ENCODE results near the gene LSM10.

Gene LSM10

GRCh38 chr1:36406440-36406839 is 8.7 kb upstream of the LSM10 start:
- peaks cover 6% of the 10 kb centered on the region for H3K4me1 ChIP-seq (ENCODE audit: control insufficient read depth, insufficient read depth, low read length)
- H3K4me3 ChIP-seq (ENCODE audit: low read length) = no peak overlapping the region
- no peak overlapping the region for H3K9ac ChIP-seq (ENCODE audit: low read depth, low read length)
- H3K27me3 ChIP-seq (ENCODE audit: control insufficient read depth, insufficient read depth, low read length) = no peaks in the 10 kb centered on the region
- H3K9me3 ChIP-seq (replicated peaks; ENCODE audit: low read length) = no peaks in the 10 kb centered on the region
- H3K36me3 ChIP-seq (ENCODE audit: insufficient read depth, low read length) = no peaks in the 10 kb centered on the region
- H3K4me2 ChIP-seq (ENCODE audit: low read length) = no peak overlapping the region

GRCh38 chr1:36402504-36402890 is 4.8 kb upstream of the LSM10 start:
- Histone ChIP-seq H3K4me2 (ENCODE audit: low read length) (no peak overlapping the region), H3K4me3 (ENCODE audit: low read length) (no peak overlapping the region), H3K4me1 (ENCODE audit: control insufficient read depth, insufficient read depth, low read length) (peaks cover 4% of the 10 kb centered on the region), H3K9me3 (replicated peaks; ENCODE audit: low read length) (no peaks in the 10 kb centered on the region), H3K9ac (ENCODE audit: low read depth, low read length) (no peak overlapping the region), H3K27me3 (ENCODE audit: control insufficient read depth, insufficient read depth, low read length) (no peaks in the 10 kb centered on the region), H3K36me3 (ENCODE audit: insufficient read depth, low read length) (no peaks in the 10 kb centered on the region)

- no peak overlapping the region for H3K9ac ChIP-seq (ENCODE audit: low read depth, low read length)
- H3K9me3 ChIP-seq (replicated peaks; ENCODE audit: low read length) = no peaks in the 10 kb centered on the region
- peaks cover 6% of the 10 kb centered on the region for H3K4me1 ChIP-seq (ENCODE audit: control insufficient read depth, insufficient read depth, low read length)
- no peak overlapping the region for H3K4me2 ChIP-seq (ENCODE audit: low read length)
- no peaks in the 10 kb centered on the region for H3K27me3 ChIP-seq (ENCODE audit: control insufficient read depth, insufficient read depth, low read length)
- no peaks in the 10 kb centered on the region for H3K36me3 ChIP-seq (ENCODE audit: insufficient read depth, low read length)
- no peak overlapping the region for H3K4me3 ChIP-seq (ENCODE audit: low read length)
Observed at GRCh38 chr1:36401602-36402503, 4.1 kb upstream of the LSM10 start.

- no peak overlapping the region for H3K4me2 ChIP-seq (ENCODE audit: low read length)
- H3K9ac ChIP-seq (ENCODE audit: low read depth, low read length) = no peak overlapping the region
- H3K4me3 ChIP-seq (ENCODE audit: low read length) = no peak overlapping the region
Observed at GRCh38 chr1:36400825-36401601, 3.3 kb upstream of the LSM10 start.

GRCh38 chr1:36400514-36400824 is 2.8 kb upstream of the LSM10 start:
- Histone ChIP-seq H3K4me1 (ENCODE audit: control insufficient read depth, insufficient read depth, low read length) (peaks cover 13% of the 10 kb centered on the region), H3K27me3 (ENCODE audit: control insufficient read depth, insufficient read depth, low read length) (no peaks in the 10 kb centered on the region), H3K4me3 (ENCODE audit: low read length) (no peak overlapping the region), H3K9me3 (replicated peaks; ENCODE audit: low read length) (no peaks in the 10 kb centered on the region), H3K36me3 (ENCODE audit: insufficient read depth, low read length) (no peaks in the 10 kb centered on the region), H3K4me2 (ENCODE audit: low read length) (no peak overlapping the region), H3K9ac (ENCODE audit: low read depth, low read length) (no peak overlapping the region)

More at GRCh38 chr1:36400825-36401601, 3.3 kb upstream of the LSM10 start:
- Histone ChIP-seq H3K9me3 (replicated peaks; ENCODE audit: low read length) (no peaks in the 10 kb centered on the region), H3K36me3 (ENCODE audit: insufficient read depth, low read length) (no peaks in the 10 kb centered on the region), H3K4me1 (ENCODE audit: control insufficient read depth, insufficient read depth, low read length) (peaks cover 13% of the 10 kb centered on the region), H3K27me3 (ENCODE audit: control insufficient read depth, insufficient read depth, low read length) (no peaks in the 10 kb centered on the region)

GRCh38 chr1:36398370-36398977 is 766 bp upstream of the LSM10 start:
- Histone ChIP-seq H3K36me3 (ENCODE audit: insufficient read depth, low read length) (peaks cover 8% of the 10 kb centered on the region), H3K4me1 (ENCODE audit: control insufficient read depth, insufficient read depth, low read length) (peaks cover 13% of the 10 kb centered on the region), H3K4me3 (ENCODE audit: low read length) (peak overlapping the region; percentile 90), H3K9me3 (replicated peaks; ENCODE audit: low read length) (no peaks in the 10 kb centered on the region), H3K27me3 (ENCODE audit: control insufficient read depth, insufficient read depth, low read length) (no peaks in the 10 kb centered on the region), H3K4me2 (ENCODE audit: low read length) (peak overlapping the region; percentile 91), H3K9ac (ENCODE audit: low read depth, low read length) (peak overlapping the region; percentile 93)

- H3K4me3 ChIP-seq (ENCODE audit: low read length) = peak overlapping the region; percentile 90
- no peaks in the 10 kb centered on the region for H3K9me3 ChIP-seq (replicated peaks; ENCODE audit: low read length)
- H3K4me1 ChIP-seq (ENCODE audit: control insufficient read depth, insufficient read depth, low read length) = peaks cover 13% of the 10 kb centered on the region
- peak overlapping the region; percentile 93 for H3K9ac ChIP-seq (ENCODE audit: low read depth, low read length)
- H3K4me2 ChIP-seq (ENCODE audit: low read length) = peak overlapping the region; percentile 91
- H3K36me3 ChIP-seq (ENCODE audit: insufficient read depth, low read length) = peaks cover 21% of the 10 kb centered on the region
- no peaks in the 10 kb centered on the region for H3K27me3 ChIP-seq (ENCODE audit: control insufficient read depth, insufficient read depth, low read length)
Observed at GRCh38 chr1:36397083-36397377, 678 bp downstream of the LSM10 start.

- Histone ChIP-seq H3K4me1 (ENCODE audit: control insufficient read depth, insufficient read depth, low read length) (peaks cover 13% of the 10 kb centered on the region), H3K9ac (ENCODE audit: low read depth, low read length) (no peak overlapping the region), H3K4me2 (ENCODE audit: low read length) (peak overlapping the region; percentile 91), H3K9me3 (replicated peaks; ENCODE audit: low read length) (no peaks in the 10 kb centered on the region), H3K27me3 (ENCODE audit: control insufficient read depth, insufficient read depth, low read length) (no peaks in the 10 kb centered on the region), H3K4me3 (ENCODE audit: low read length) (no peak overlapping the region), H3K36me3 (ENCODE audit: insufficient read depth, low read length) (peaks cover 26% of the 10 kb centered on the region)
Observed at GRCh38 chr1:36396359-36396758, 1.3 kb downstream of the LSM10 start.

GRCh38 chr1:36393686-36394085 is 4.0 kb downstream of the LSM10 start:
- H3K4me1 ChIP-seq (ENCODE audit: control insufficient read depth, insufficient read depth, low read length) = peaks cover 13% of the 10 kb centered on the region

GRCh38 chr1:36392836-36393235 is 4.9 kb downstream of the LSM10 start:
- no peak overlapping the region for H3K9ac ChIP-seq (ENCODE audit: low read depth, low read length)
- H3K36me3 ChIP-seq (ENCODE audit: insufficient read depth, low read length) = peaks cover 37% of the 10 kb centered on the region
- H3K9me3 ChIP-seq (replicated peaks; ENCODE audit: low read length) = no peaks in the 10 kb centered on the region
- H3K27me3 ChIP-seq (ENCODE audit: control insufficient read depth, insufficient read depth, low read length) = no peaks in the 10 kb centered on the region
- H3K4me2 ChIP-seq (ENCODE audit: low read length) = no peak overlapping the region
- no peak overlapping the region for H3K4me3 ChIP-seq (ENCODE audit: low read length)
- H3K4me1 ChIP-seq (ENCODE audit: control insufficient read depth, insufficient read depth, low read length) = peaks cover 12% of the 10 kb centered on the region

More at GRCh38 chr1:36393686-36394085, 4.0 kb downstream of the LSM10 start:
- Histone ChIP-seq H3K36me3 (ENCODE audit: insufficient read depth, low read length) (peaks cover 37% of the 10 kb centered on the region), H3K4me3 (ENCODE audit: low read length) (no peak overlapping the region), H3K9me3 (replicated peaks; ENCODE audit: low read length) (no peaks in the 10 kb centered on the region), H3K27me3 (ENCODE audit: control insufficient read depth, insufficient read depth, low read length) (no peaks in the 10 kb centered on the region), H3K9ac (ENCODE audit: low read depth, low read length) (no peak overlapping the region), H3K4me2 (ENCODE audit: low read length) (no peak overlapping the region)

GRCh38 chr1:36391271-36391670 is 6.4 kb downstream of the LSM10 start:
- H3K27me3 ChIP-seq (ENCODE audit: control insufficient read depth, insufficient read depth, low read length) = no peaks in the 10 kb centered on the region
- H3K4me3 ChIP-seq (ENCODE audit: low read length) = no peak overlapping the region
- peaks cover 16% of the 10 kb centered on the region for H3K4me1 ChIP-seq (ENCODE audit: control insufficient read depth, insufficient read depth, low read length)
- H3K9me3 ChIP-seq (replicated peaks; ENCODE audit: low read length) = no peaks in the 10 kb centered on the region
- H3K4me2 ChIP-seq (ENCODE audit: low read length) = no peak overlapping the region
- H3K36me3 ChIP-seq (ENCODE audit: insufficient read depth, low read length) = peaks cover 37% of the 10 kb centered on the region
- H3K9ac ChIP-seq (ENCODE audit: low read depth, low read length) = no peak overlapping the region

Data from skeletal muscle satellite cell (primary cell).